PC-3 (cell line): ENCODE measurements around the gene SNX9. TPM values are rescaled to one million over a fixed set of nuclear protein-coding genes. Genes with fewer than 3 reads are reported as not detected.
A peak's percentile ranks its signal among the peaks of the same experiment; 100 is the strongest.

Source experiments
- ATAC-seq: fragments of 200-7000 bp; cut with Tn5 transposase; 2 replicates; pipeline ENCODE4 v1.9.1; 2020; ENCODE audit warnings: mild to moderate bottlenecking, moderate library complexity
- BruUV-seq: library from RNA; stranded (reverse); fragments of 400-500 nt; replicated peaks from 2 replicates; lab custom pipeline; 2021; lab: Mats Ljungman, UMichigan
- CTCF ChIA-PET: fragments of 300-600 bp; sonication (Branson Sonifier 250); formaldehyde crosslinking; loops from one replicate; lab custom pipeline; 2022; ENCODE audit warnings: antibody characterized with exemption; lab: Charles Lee
- POLR2A ChIA-PET: fragments of 300-600 bp; sonication (Branson Sonifier 250); formaldehyde crosslinking; loops from one replicate; lab custom pipeline; 2022; ENCODE audit warnings: antibody characterized with exemption; ENCODE audit not compliant: unreplicated experiment; lab: Charles Lee
- DNase-seq: peaks from one replicate; pipeline ENCODE4 v3.0.0-alpha.2; 2015
- H2AFZ ChIP-seq: fragments of 300-600 bp; sonication (generic); 2 replicates; pipeline ENCODE4 v1.6.0; 2016; ENCODE audit warnings: antibody characterized with exemption, low read length
- H3F3A ChIP-seq: fragments of 300-600 bp; sonication (generic); one replicate; pipeline ENCODE4 v1.6.0; 2017; ENCODE audit warnings: antibody characterized with exemption, low read length, control low read depth, mild to moderate bottlenecking; ENCODE audit not compliant: unreplicated experiment
- H3K27ac ChIP-seq: fragments of 300-600 bp; sonication (generic); 2 replicates; pipeline ENCODE4 v1.5.1; 2016; ENCODE audit warnings: mild to moderate bottlenecking, low read length
- H3K27me3 ChIP-seq: fragments of 300-600 bp; sonication (generic); 2 replicates; pipeline ENCODE4 v1.6.1; 2016; ENCODE audit warnings: low read length, mixed read lengths
- H3K36me3 ChIP-seq: fragments of 300-600 bp; sonication (generic); 2 replicates; pipeline ENCODE4 v1.6.1; 2016; ENCODE audit warnings: low read depth, mixed run types, low read length, mixed read lengths
- H3K4me1 ChIP-seq: fragments of 300-600 bp; sonication (generic); 2 replicates; pipeline ENCODE4 v1.5.1; 2016; ENCODE audit warnings: low read length; ENCODE audit not compliant: insufficient read depth
- H3K4me2 ChIP-seq: fragments of 300-600 bp; sonication (generic); 2 replicates; pipeline ENCODE4 v1.6.0; 2016; ENCODE audit warnings: low read length
- H3K4me3 ChIP-seq: fragments of 300-600 bp; sonication (generic); 2 replicates; pipeline ENCODE4 v1.5.1; 2016; ENCODE audit warnings: mild to moderate bottlenecking, low read length, mixed read lengths
- H3K79me2 ChIP-seq: fragments of 300-600 bp; sonication (generic); 2 replicates; pipeline ENCODE4 v1.6.1; 2017; ENCODE audit warnings: low read length, mixed read lengths
- H3K9ac ChIP-seq: fragments of 300-600 bp; sonication (generic); 2 replicates; pipeline ENCODE4 v1.6.0; 2016; ENCODE audit warnings: mild to moderate bottlenecking, low read length
- H3K9me2 ChIP-seq: fragments of 300-600 bp; sonication (generic); replicated peaks from 2 replicates; pipeline ENCODE4 v1.6.1; 2016; ENCODE audit warnings: mixed run types, low read length, mixed read lengths
- H3K9me3 ChIP-seq: fragments of 300-600 bp; sonication (generic); 2 replicates; pipeline ENCODE4 v1.6.1; 2016; ENCODE audit warnings: low read length, mixed read lengths
- H4K20me1 ChIP-seq: fragments of 300-600 bp; sonication (generic); 2 replicates; pipeline ENCODE4 v1.6.1; 2016; ENCODE audit warnings: low read length, mixed read lengths
- EZH2 ChIP-seq: fragments of 300-600 bp; sonication (generic); IDR thresholded peaks from one replicate; pipeline ENCODE4 v1.6.1; 2017; ENCODE audit warnings: antibody characterized with exemption, mild to moderate bottlenecking, low read length; ENCODE audit not compliant: unreplicated experiment
- EZH2phosphoT487 ChIP-seq: fragments of 300-600 bp; sonication (generic); IDR thresholded peaks from 2 replicates; pipeline ENCODE4 v1.6.1; 2018; ENCODE audit warnings: mild to moderate bottlenecking, antibody characterized with exemption, low read length, borderline replicate concordance
- intact Hi-C: fragments of 100-400 bp; cut with micrococcal nuclease; formaldehyde crosslinking; loops from 2 replicates; pipeline ENCODE4 v1.9.0; 2023
- total RNA-seq: library from RNA; depleted of rRNA; stranded (reverse); fragments of >200 nt; gene quantifications from 2 replicates; pipeline ENCODE4 v1.2.3, GENCODE V29; 2014
- TF ChIP-seq, protein P1 (sequence below): fragments of 300-600 bp; sonication (generic); conservative IDR thresholded peaks from 2 replicates; pipeline ENCODE4 v1.5.1; 2017; ENCODE audit warnings: antibody characterized with exemption, low read depth, mild to moderate bottlenecking, low read length

The SNX9 gene
- total RNA-seq, 1 experiment from 2014 or later, result 18.0 TPM

DNA sequence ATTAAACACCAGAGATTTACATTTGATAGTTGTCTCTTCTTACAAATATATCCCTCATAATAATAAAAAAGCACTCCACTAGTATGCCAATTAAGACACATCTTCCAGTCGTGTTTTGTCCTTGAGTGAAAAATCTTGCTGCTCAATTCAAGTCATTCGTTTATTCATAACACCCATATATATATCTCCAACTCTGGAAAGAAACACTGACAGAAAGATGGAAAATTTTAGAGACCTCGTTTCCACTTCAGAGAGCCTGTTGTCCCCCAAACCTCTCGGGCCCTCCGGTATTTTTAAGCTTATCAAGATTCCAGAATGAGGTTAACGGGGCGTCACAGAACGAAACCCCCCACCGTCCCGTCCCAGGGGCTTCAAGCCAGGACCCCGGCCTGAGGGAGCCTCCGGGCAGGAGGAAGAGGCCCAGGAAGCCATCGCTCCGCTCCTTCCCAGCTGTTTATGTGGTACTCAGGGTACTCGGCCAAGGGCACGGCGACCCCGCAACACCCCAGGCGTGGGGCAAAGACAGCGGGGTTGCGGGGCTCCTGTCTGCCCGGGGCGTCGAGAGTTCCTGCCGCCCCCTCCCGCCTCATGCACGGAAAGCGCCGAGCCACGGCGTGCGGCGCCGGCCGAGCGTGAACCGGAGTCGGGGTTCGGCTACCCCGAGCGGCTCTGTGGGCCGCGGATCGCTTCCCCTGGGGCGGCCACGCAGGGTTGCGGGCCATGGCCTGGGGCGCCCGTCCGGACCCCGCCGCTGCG is 623 bp upstream of the SNX9 start:
- Histone ChIP-seq H3K36me3 (no peaks in the 10 kb centered on the region), H3K79me2 (peaks cover 32% of the 10 kb centered on the region), H3K4me2 (peak overlapping the region; percentile 71), H3K27me3 (no peaks in the 10 kb centered on the region), H3K9me3 (no peaks in the 10 kb centered on the region), H4K20me1 (peaks cover 10% of the 10 kb centered on the region; the same call in 1 of the 2 replicates), H3F3A (peaks cover 6% of the 10 kb centered on the region), H3K4me3 (peak overlapping the region; percentile 53; the same call in 1 of the 2 replicates), H3K9ac (peak overlapping the region; percentile 27; the same call in 1 of the 2 replicates), H3K27ac (no peak overlapping the region), H3K9me2 (no peaks in the 10 kb centered on the region), H2AFZ (peak overlapping the region; percentile 79), H3K4me1 (peaks cover 6% of the 10 kb centered on the region)
- intact Hi-C loops, result no loop called here
- ATAC-seq (peak; percentile 5), DNase-seq (no peak)
- POLR2A ChIA-PET, result no interaction called here
- CTCF ChIA-PET, result no interaction called here
- no TSS peak for BruUV-seq
- no peak for TF ChIP-seq EZH2phosphoT487
- TF ChIP-seq, protein P1, sequence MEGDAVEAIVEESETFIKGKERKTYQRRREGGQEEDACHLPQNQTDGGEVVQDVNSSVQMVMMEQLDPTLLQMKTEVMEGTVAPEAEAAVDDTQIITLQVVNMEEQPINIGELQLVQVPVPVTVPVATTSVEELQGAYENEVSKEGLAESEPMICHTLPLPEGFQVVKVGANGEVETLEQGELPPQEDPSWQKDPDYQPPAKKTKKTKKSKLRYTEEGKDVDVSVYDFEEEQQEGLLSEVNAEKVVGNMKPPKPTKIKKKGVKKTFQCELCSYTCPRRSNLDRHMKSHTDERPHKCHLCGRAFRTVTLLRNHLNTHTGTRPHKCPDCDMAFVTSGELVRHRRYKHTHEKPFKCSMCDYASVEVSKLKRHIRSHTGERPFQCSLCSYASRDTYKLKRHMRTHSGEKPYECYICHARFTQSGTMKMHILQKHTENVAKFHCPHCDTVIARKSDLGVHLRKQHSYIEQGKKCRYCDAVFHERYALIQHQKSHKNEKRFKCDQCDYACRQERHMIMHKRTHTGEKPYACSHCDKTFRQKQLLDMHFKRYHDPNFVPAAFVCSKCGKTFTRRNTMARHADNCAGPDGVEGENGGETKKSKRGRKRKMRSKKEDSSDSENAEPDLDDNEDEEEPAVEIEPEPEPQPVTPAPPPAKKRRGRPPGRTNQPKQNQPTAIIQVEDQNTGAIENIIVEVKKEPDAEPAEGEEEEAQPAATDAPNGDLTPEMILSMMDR, result no peak
- TF ChIP-seq EZH2, result no peak

DNA sequence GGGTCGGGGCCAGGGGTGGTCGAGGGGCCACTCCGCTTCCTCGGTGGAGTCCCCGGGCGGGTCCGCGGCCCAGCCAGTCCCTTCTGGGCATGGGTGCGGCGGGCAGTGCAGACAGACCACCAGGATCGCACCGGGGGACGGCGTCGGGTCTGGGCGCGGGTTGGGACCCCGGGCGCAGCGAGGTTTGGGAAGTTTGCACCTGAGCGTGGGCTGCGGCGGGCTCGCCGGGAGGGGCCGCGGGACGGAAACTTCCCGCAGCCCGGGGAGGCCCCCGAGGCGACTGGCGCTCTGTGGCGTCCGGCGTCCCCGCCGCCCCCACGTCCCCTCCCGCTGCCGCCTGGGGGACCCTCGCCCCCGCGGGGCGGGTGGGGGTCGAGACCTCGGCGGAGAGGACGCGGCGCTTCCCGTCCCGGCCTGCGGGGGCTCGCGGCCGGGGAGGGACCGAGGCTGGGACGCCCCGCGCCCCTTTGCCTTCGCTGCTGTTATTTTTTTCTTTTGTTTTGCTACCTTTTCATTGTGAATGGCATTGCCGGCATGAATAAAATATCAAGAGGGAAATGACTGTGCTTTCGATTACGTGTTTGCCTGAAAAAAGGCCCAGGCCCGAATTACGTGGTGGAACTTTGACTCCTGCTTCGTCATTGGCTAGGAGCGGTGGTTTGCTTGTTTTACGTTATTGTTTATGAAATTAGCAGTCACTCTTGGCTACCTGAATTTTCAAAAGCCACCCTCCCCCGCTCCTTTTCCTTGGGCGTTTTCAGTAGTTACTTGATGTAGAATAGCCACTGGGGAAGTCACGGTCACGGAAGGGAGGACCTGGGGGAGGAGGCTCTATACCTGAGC is 703 bp downstream of the SNX9 start:
- no TSS peak for BruUV-seq
- CTCF ChIA-PET, result no interaction called here
- peak; percentile 29 for ATAC-seq

More for the DNA sequence above, 703 bp downstream of the SNX9 start:
- DNase-seq, result peak; percentile 56
- Histone ChIP-seq H3K36me3 (no peaks in the 10 kb centered on the region), H3K4me2 (peak overlapping the region; percentile 96), H4K20me1 (peaks cover 16% of the 10 kb centered on the region), H3K79me2 (peaks cover 45% of the 10 kb centered on the region), H3K9me3 (no peaks in the 10 kb centered on the region), H3K9me2 (no peaks in the 10 kb centered on the region), H3K4me3 (peak overlapping the region; percentile 83), H2AFZ (peak overlapping the region; percentile 54; the same call in 1 of the 2 replicates), H3K9ac (peak overlapping the region; percentile 83), H3K27ac (peak overlapping the region; percentile 60), H3F3A (peaks cover 6% of the 10 kb centered on the region), H3K27me3 (no peaks in the 10 kb centered on the region), H3K4me1 (peaks cover 6% of the 10 kb centered on the region)
- POLR2A ChIA-PET, result no interaction called here
- no peak for TF ChIP-seq EZH2phosphoT487
- no peak for TF ChIP-seq EZH2
- TF ChIP-seq, protein P1, result no peak
- intact Hi-C loops, result loop anchor here (2.0 kb wide), 1 partner anchor 63 kb away; no protein-coding TSS in a partner anchor
